H9 (cell line): ENCODE results near the gene CCDC142. TPM values are rescaled to one million over a fixed set of nuclear protein-coding genes. Genes with fewer than 3 reads are reported as not detected.

Experiments
- DNase-seq: peaks from one replicate; pipeline ENCODE4 v3.0.0-alpha.2; 2017
- H2AFZ ChIP-seq: one replicate; pipeline ENCODE4 v1.6.1; 2013; ENCODE audit warnings: mild to moderate bottlenecking, low read length, control low read depth, moderate library complexity
- H2AK5ac ChIP-seq: 2 replicates; pipeline ENCODE4 v1.6.1; 2013; ENCODE audit warnings: low read length, control low read depth, mixed read lengths; ENCODE audit not compliant: insufficient read length
- H2BK120ac ChIP-seq: one replicate; pipeline ENCODE4 v1.6.1; 2013; ENCODE audit warnings: low read depth, mild to moderate bottlenecking, low read length, control low read depth, inconsistent platforms; ENCODE audit not compliant: poor library complexity, severe bottlenecking
- H2BK12ac ChIP-seq: 2 replicates; pipeline ENCODE4 v1.6.1; 2013; ENCODE audit warnings: low read length, control low read depth, mixed read lengths, low read depth; ENCODE audit not compliant: insufficient read length
- H2BK15ac ChIP-seq: 2 replicates; pipeline ENCODE4 v1.6.1; 2013; ENCODE audit warnings: low read depth, low read length, control low read depth
- H2BK20ac ChIP-seq: one replicate; pipeline ENCODE4 v1.6.1; 2013; ENCODE audit warnings: low read depth, mild to moderate bottlenecking, low read length, control low read depth, inconsistent platforms; ENCODE audit not compliant: poor library complexity, severe bottlenecking
- H2BK5ac ChIP-seq: 2 replicates; pipeline ENCODE4 v1.6.1; 2013; ENCODE audit warnings: low read length, control low read depth, mixed read lengths; ENCODE audit not compliant: insufficient read length
- H3K14ac ChIP-seq: 2 replicates; pipeline ENCODE4 v1.6.1; 2013; ENCODE audit warnings: low read length, control low read depth; ENCODE audit not compliant: insufficient read depth
- H3K18ac ChIP-seq: 2 replicates; pipeline ENCODE4 v1.6.1; 2013; ENCODE audit warnings: low read depth, mild to moderate bottlenecking, mixed read lengths, low read length, control low read depth; ENCODE audit not compliant: insufficient read length
- H3K23ac ChIP-seq: 2 replicates; pipeline ENCODE4 v1.6.1; 2013; ENCODE audit warnings: low read length, control low read depth, mixed read lengths, low read depth; ENCODE audit not compliant: insufficient read length
- H3K23me2 ChIP-seq: 2 replicates; pipeline ENCODE4 v1.6.1; 2013; ENCODE audit warnings: low read depth, mild to moderate bottlenecking, mixed read lengths, low read length, control low read depth; ENCODE audit not compliant: insufficient read length, poor library complexity, severe bottlenecking
- H3K27ac ChIP-seq: 2 replicates; pipeline ENCODE4 v1.5.1; 2013; ENCODE audit warnings: low read length, control low read depth, mixed read lengths, low read depth; ENCODE audit not compliant: insufficient read length
- H3K27me3 ChIP-seq: 2 replicates; pipeline ENCODE4 v1.6.1; 2013; ENCODE audit warnings: low read length, control low read depth, inconsistent platforms; ENCODE audit not compliant: insufficient read depth
- H3K4ac ChIP-seq: 2 replicates; pipeline ENCODE4 v1.6.1; 2013; ENCODE audit warnings: low read depth, mild to moderate bottlenecking, control low read depth, inconsistent platforms, low read length, moderate library complexity
- H3K4me1 ChIP-seq: 2 replicates; pipeline ENCODE4 v1.6.1; 2013; ENCODE audit warnings: low read length, control low read depth, inconsistent platforms; ENCODE audit not compliant: insufficient read depth
- H3K4me2 ChIP-seq: 2 replicates; pipeline ENCODE4 v1.6.1; 2013; ENCODE audit warnings: low read length, control low read depth, mixed read lengths; ENCODE audit not compliant: insufficient read length, insufficient read depth
- H3K56ac ChIP-seq: 2 replicates; pipeline ENCODE4 v1.6.1; 2013; ENCODE audit warnings: low read depth, mild to moderate bottlenecking, mixed read lengths, low read length, control low read depth; ENCODE audit not compliant: insufficient read length
- H3K79me1 ChIP-seq: 2 replicates; pipeline ENCODE4 v1.6.1; 2013; ENCODE audit warnings: low read depth, mild to moderate bottlenecking, moderate library complexity, low read length, control low read depth, inconsistent platforms; ENCODE audit not compliant: insufficient read depth, poor library complexity, severe bottlenecking
- H3K79me2 ChIP-seq: 2 replicates; pipeline ENCODE4 v1.6.1; 2013; ENCODE audit warnings: low read length, control low read depth, inconsistent platforms; ENCODE audit not compliant: insufficient read depth
- H3K9ac ChIP-seq: 2 replicates; pipeline ENCODE4 v1.6.1; 2013; ENCODE audit warnings: low read length, control low read depth, mixed read lengths; ENCODE audit not compliant: insufficient read length; ENCODE audit errors: extremely low read depth
- H3K9me3 ChIP-seq: one replicate; pipeline ENCODE4 v1.6.1; 2013; ENCODE audit warnings: low read depth, low read length, inconsistent platforms; ENCODE audit not compliant: control insufficient read depth
- H3T11ph ChIP-seq: one replicate; pipeline ENCODE4 v1.6.1; 2013; ENCODE audit warnings: mild to moderate bottlenecking, low read length, control low read depth, inconsistent platforms
- H4K20me1 ChIP-seq: one replicate; pipeline ENCODE4 v1.6.1; 2013; ENCODE audit not compliant: control insufficient read depth, insufficient read length, insufficient read depth
- H4K5ac ChIP-seq: 2 replicates; pipeline ENCODE4 v1.6.1; 2013; ENCODE audit warnings: low read depth, mild to moderate bottlenecking, mixed read lengths, low read length, control low read depth; ENCODE audit not compliant: insufficient read length
- H4K8ac ChIP-seq: replicated peaks from 2 replicates; pipeline ENCODE4 v1.6.1; 2013; ENCODE audit warnings: low read length, control low read depth, mixed read lengths, low read depth; ENCODE audit not compliant: insufficient read length
- H4K91ac ChIP-seq: 2 replicates; pipeline ENCODE4 v1.6.1; 2013; ENCODE audit warnings: low read depth, mild to moderate bottlenecking, moderate library complexity, mixed read lengths, low read length, control low read depth; ENCODE audit not compliant: insufficient read length
- H3K27ac Mint-ChIP-seq, 3 experiments: 2 replicates in 2 of 3; 3 replicates in 1 of 3; pipeline ENCODE4 v1.8.0; 2020 to 2021; ENCODE audit warnings: mixed read lengths in 3 of 3, mild to moderate bottlenecking in 1 of 3, moderate library complexity in 1 of 3
- H3K27me3 Mint-ChIP-seq: 2 replicates; pipeline ENCODE4 v1.8.0; 2021; ENCODE audit warnings: low read depth, mild to moderate bottlenecking, moderate library complexity, mixed read lengths
- H3K36me3 Mint-ChIP-seq, 3 experiments: 2 replicates in 2 of 3; 3 replicates in 1 of 3; pipeline ENCODE4 v1.8.0; 2020 to 2021; ENCODE audit warnings: low read depth in 3 of 3, mixed read lengths in 3 of 3; ENCODE audit not compliant: insufficient read depth in 1 of 3
- H3K4me1 Mint-ChIP-seq, 2 experiments: 2 replicates each; pipeline ENCODE4 v1.8.0; 2020; ENCODE audit warnings: mixed read lengths in 2 of 2
- H3K4me3 Mint-ChIP-seq, 2 experiments: 2 replicates in 1 of 2; 3 replicates in 1 of 2; pipeline ENCODE4 v1.8.0; 2020 to 2021; ENCODE audit warnings: mild to moderate bottlenecking in 2 of 2, mixed read lengths in 2 of 2, moderate library complexity in 1 of 2
- H3K9me3 Mint-ChIP-seq, 2 experiments: 2 replicates in 1 of 2; 3 replicates in 1 of 2; pipeline ENCODE4 v1.8.0; 2020; ENCODE audit warnings: mild to moderate bottlenecking in 2 of 2, mixed read lengths in 2 of 2, moderate library complexity in 1 of 2
- CTCF ChIP-seq: fragments of 200-600 bp; sonication (generic); conservative IDR thresholded peaks from 3 replicates; pipeline ENCODE4 v1.8.0; 2021; ENCODE audit warnings: antibody characterized with exemption, mild to moderate bottlenecking
- WGBS: extraction: QIAGEN DNeasy Blood & Tissue Kit; methylation state at CpG from one replicate; pipeline ENCODE4 v1.1.7; 2013; ENCODE audit warnings: missing lambda C conversion rate, low lambda C conversion rate, mixed read lengths; ENCODE audit not compliant: insufficient read length; ENCODE audit errors: extremely low coverage; 5-methylcytosine and 5-hydroxymethylcytosine counted together
- total RNA-seq: library from RNA; stranded (reverse); gene quantifications from 2 replicates; pipeline ENCODE4 v1.2.1, GENCODE V29; 2021

The CCDC142 gene
- total RNA-seq, 1 experiment from 2014 or later: 21.5 TPM

DNA sequence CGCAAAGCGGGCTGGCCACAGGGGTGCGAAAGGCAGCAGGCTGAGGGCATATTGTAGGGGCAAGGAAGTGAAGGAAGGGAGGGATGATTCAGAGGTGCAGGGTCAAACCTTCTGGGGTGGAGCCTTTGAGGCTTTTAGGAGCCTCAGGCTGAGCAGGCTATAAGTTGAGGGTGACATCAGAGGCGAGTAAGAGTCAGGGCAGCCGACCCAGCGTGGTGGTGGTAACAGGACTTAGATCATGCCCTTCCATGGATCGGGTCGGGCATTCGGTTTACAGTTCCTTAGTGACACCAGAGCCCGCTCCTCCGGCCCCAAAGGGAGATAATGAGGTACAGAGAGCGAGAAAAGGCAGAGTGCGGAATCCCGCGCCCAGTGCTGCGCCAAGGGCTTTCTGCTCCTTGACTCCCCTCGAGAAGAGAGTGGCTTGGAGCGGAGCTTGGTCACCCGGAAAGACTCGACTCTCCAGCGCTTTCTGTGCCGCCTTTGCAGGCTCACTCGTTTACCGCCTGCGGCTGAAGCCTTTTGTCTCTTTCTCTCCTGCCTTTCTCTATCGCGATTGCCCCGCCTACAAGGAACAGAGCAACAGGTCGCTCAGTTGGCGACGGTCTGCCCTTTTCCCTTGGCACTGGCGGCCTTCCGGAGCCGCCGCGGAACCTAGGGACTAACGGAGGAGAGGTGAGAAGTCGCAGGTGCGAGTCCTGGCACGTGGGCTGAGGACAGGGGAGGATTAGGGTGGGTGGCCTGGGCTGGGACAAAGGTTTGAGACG is 15.9 kb upstream of the CCDC142 start:
- Histone ChIP-seq H3K23ac (no peak overlapping the region), H4K8ac (no peak overlapping the region), H2BK5ac (no peak overlapping the region), H3K27ac (no peak overlapping the region), H3K23me2 (peaks cover 39% of the 10 kb centered on the region), H3K4ac (no peak overlapping the region), H2AK5ac (no peak overlapping the region), H2BK15ac (no peak overlapping the region), H3K9me3 (no peaks in the 10 kb centered on the region), H2BK12ac (no peak overlapping the region), H3K18ac (no peak overlapping the region), H4K20me1 (no peaks in the 10 kb centered on the region), H2BK20ac (no peak overlapping the region), H3T11ph (no peak overlapping the region), H3K27me3 (peaks cover 80% of the 10 kb centered on the region), H3K56ac (no peak overlapping the region), H2BK120ac (no peak overlapping the region), H3K79me2 (no peaks in the 10 kb centered on the region), H3K4me1 (no peaks in the 10 kb centered on the region), H4K91ac (no peak overlapping the region), H3K79me1 (no peaks in the 10 kb centered on the region), H2AFZ (no peak overlapping the region), H3K4me2 (peak overlapping the region; percentile 59), H3K14ac (no peak overlapping the region), H3K9ac (no peak overlapping the region), H4K5ac (no peak overlapping the region)
- Mint-ChIP-seq H3K4me3 (peak overlapping the region; percentile 75 to 82), H3K9me3 (peaks cover 0 to 2% of the 10 kb centered on the region in 2 experiments; a peak in 2 of 5 replicates), H3K27ac (0 out of 7 replicates have a peak overlapping the region, but pooled peaks of 1 of the 3 experiments have one; percentile 29), H3K4me1 (peaks cover 43 to 54% of the 10 kb centered on the region in 2 experiments), H3K36me3 (peaks cover 8 to 12% (median 11%) of the 10 kb centered on the region in 3 experiments), H3K27me3 (peaks cover 94% of the 10 kb centered on the region)
- no CpG with 5 or more reads among the region's 41 CpGs for WGBS
- TF ChIP-seq CTCF: no peak
- DNase-seq: peak; percentile 79
